GM18526 (cell line): ENCODE results near the gene BMAL2.

Source experiments
- POLR2A ChIP-seq: IDR thresholded peaks from 3 replicates; pipeline ENCODE4 v1.6.1; 2011; ENCODE audit not compliant: insufficient read length; ENCODE audit errors: extremely low read depth

BMAL2 gene

DNA sequence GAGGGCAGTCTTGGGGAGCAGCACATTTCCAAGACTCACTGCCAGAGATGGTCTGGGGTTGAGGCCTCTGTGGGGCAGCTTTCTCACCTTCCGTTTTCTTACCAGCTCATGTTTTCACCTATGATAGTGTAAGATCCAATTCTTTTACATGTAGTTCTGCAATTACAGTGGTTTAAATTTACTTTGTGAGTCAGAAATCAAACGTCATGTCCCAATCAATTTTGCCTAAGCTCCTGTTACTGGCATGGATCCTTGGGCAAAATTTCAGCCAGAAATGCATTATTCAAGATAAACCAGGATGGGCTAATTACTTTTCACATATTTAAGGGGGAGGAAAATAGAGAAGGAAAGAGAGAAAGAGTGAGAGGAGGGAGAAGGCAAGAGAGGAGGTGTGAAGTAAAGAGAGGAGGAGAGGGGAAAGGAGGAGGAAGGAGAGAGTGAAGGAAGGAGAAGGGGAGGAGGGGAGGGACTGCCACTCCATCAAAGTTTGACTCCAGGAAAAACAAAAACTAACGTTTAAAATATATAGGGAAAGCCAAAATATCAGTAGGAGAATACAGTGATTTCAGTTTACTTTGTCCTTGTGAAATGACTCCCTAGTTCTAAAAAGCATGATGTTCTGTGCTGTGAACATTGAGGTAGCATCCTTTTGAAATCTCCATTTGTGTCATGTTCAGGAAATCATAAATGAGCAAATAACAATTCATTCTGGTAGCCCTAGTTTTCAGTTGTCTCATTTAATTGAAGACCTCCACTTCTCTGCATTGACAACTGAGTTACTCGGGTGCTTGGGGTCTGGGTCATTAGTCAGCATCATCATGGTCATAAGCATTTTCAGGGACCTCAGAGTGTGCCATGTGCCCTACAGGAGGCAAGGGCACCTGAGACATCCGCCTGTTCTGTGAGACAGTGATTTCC lies 3.0 kb downstream of the BMAL2 start:
- TF ChIP-seq POLR2A: no peak

DNA sequence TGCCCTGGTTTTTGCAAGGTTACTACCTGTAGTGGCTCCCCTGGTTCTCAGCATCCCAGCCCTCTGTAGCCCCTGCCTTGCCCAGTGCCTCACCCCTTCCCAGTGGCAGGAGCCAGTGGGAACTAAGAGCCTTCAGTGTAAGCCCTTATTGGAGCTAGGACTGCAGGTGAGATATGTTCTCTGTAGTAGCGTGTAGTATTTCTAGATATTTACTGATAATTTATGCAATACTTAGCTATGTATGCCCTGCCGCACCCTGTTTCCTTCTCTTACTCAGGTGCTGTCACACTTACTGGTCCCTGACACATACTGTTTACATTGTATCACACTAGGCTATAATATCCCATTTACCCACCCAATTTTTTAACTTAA lies 3.6 kb downstream of the BMAL2 start:
- no peak for TF ChIP-seq POLR2A

DNA sequence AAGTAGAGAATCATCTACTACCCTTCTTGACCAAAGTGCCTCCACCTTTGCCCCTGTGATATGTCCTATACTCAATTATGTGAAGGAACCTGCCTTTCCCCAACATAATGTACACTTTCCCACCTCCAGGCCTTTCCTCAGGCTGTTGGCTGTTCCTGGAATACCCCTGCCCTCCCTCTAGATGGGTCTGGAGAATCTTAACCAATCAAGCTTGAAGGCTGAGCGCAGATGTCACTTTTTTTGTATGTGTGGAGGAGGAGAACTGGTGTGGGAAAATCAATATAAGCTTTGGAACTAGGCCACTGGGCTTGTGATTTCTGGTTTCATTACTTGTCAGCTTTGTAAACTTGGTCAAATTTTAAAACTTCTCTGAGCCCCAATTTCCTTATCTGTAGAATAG lies 4.7 kb downstream of the BMAL2 start:
- TF ChIP-seq POLR2A: no peak

DNA sequence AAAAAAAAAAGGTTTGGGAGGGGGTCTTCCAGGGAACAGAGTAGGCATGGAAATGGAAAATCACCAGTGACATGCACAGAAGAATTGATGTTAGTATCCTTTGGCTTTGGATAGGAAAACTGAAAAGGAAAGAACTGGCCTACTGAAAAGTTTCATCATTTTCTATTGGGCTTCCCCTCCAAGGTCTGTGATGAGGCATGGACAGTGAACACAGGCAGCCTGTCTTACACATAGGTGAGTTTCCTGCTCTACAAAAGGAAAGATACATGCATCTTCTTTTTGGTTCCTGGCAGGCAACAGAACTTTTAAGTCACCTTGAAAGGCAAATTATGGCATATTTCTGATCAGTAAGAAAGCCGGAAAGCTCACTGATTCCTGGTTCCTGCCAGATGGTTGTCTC lies 5.8 kb downstream of the BMAL2 start:
- no peak for TF ChIP-seq POLR2A

DNA sequence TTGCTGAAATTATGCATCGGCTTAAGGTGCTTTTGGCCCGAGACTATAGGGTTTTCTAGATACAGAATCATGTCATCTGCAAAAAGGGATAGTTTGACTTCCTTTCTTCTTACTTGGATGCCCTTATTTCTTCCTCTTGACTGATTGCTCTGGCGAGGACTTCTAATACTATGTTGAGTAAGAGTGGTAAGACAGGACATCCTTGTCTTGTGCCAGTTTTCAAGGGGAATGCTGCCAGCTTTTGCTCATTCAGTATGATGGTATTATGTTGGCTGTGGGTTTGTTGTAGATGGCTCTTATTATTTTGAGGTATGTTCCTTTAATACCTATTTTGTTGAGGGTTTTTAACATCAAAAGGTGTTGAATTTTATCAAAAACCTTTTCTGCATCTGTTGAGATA lies 8.3 kb downstream of the BMAL2 start:
- TF ChIP-seq POLR2A: no peak

DNA sequence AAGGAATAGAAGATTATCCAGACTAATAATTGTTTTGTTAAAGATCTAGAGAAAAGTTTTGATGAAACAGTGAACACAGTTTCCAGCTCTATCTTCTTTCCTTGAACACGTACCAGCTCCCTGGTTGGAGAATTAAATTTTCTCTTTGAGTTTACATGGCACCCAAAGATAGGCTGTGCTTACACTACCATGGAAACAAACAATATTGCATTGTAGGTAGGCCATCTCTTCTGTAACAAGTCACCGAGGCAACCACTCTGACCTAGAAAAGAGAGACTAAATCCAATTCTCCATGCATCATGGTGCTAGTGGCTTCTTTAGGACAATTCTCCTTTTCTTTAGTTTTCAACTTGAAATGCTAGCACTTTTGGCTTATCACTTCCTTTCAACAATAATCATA lies 9.9 kb downstream of the BMAL2 start:
- TF ChIP-seq POLR2A: no peak

DNA sequence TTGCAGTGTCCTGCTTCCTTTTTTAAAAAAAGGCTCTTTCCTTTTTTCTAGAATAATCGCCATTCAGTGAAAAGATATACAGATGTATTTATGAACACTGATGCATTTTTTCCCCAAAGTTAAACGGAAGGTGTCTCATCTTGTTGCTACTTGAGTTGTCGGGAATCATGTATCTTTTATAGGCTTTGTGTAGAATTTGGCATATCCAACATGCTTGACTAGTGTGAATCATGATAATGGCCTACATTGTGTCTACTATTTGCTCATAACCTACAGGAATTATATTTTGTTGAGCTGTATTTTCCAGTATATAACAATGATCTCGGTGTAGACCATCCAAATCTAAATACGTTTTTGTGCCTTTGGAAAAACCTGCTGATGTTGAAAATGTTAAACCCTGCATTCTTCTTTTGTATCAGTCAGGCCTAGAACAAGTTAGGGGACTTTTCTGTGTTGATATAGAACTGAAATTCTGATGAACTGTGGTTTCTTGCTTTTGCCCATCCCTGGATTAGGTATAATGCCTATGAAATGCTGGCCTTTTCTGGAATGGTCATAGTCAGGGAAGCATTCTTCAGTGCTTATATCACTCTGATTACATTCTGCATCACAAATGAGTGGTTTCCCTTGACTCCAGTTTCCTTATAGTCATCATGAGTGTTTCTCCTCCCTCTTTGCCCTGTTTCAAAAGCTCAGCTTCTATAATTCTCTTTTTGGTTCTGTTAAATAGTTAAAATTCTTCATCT lies 10.8 kb downstream of the BMAL2 start:
- no peak for TF ChIP-seq POLR2A

DNA sequence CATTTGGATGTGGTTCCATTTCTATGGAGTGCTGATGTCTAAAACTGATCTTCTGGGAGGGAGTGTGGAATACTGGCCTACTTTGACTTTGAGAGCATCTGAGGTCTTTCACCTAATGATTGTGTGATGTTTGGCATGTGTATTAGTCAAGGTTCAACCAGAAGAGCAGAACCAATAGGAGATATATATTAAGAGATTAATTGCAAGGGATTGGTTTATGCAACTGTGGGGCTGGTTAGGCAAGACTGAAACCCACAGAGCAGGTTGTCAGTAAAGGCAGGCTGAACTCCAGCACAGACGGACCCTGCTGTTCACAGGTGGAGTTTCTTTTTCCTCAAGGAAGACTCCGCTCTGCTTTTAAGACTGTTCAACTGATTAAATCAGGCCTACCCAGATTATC lies 11.6 kb downstream of the BMAL2 start:
- no peak for TF ChIP-seq POLR2A

DNA sequence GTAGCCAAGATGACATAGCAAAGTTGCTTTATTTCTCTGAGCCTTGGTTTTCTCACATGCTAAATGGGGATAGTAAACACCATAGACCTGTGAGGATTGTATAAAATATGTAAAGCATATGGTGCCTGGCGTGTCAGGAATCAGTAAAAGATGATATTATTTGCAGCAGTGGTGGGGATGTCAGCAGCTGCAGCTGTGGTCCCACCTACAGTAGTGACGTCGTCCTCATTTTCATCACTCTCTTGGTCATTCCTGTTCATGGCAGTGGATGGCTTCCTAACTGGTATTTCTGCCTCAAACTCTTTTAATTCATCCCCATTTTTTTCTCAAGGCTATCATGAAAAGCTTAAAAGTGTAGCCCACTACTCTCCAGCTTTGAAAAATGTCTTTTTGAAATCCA lies 12.1 kb downstream of the BMAL2 start:
- no peak for TF ChIP-seq POLR2A

DNA sequence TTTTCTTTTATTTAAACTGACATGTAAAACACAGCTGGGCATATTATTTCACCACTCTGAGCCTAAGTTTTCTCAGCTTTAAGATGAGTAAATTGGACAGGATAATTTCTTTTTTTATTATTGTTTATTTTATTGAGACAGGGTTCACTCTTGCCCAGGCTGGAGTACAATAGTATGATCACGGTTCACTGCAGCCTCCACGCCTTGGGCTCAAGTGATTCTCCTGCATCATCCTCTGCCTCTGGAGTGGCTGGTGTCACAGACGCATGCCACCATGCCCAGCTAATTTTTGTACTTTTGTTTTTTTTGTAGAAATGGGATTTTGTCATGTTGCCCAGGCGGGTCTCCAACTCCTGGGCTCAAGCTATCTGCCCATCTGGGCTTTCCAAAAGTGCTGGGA lies 12.7 kb downstream of the BMAL2 start:
- TF ChIP-seq POLR2A: no peak

DNA sequence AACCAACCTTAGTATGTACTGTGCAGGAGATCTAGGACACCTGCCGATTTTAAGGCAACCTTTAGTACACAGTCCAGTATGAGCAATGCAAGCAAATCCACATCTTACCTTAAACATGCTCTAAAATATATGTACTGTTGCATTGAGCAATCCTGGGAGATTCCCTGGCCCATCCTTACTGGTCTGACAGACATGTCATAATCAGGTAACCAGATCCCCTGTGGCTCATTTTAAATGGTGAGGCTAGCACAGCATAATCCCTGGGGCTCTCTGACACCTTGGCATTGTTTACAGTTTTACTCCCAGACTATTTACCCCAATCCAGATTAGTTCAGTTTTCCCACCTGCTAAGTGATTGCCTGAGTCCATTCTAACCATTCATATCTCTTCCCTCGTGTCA lies 15.1 kb downstream of the BMAL2 start:
- no peak for TF ChIP-seq POLR2A

DNA sequence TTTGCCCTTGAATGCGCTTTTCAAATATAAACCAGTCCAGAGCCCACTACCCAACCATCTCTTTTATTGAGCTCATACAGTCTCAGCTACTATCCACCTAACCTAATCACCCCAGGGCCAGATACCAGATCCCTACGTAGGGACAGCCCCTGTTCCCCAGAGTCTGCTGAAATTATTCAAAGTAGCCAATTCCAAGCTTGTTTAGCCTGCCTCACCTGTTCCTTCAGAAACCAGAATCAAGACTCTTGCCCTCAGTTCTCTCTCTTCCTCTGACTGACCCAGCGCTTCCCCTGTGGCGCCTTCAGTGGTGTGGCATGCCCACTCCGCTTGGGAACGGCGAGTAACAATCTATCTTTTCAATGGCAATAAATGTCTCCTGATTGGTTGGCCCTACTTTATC lies 18.8 kb downstream of the BMAL2 start:
- no peak for TF ChIP-seq POLR2A

DNA sequence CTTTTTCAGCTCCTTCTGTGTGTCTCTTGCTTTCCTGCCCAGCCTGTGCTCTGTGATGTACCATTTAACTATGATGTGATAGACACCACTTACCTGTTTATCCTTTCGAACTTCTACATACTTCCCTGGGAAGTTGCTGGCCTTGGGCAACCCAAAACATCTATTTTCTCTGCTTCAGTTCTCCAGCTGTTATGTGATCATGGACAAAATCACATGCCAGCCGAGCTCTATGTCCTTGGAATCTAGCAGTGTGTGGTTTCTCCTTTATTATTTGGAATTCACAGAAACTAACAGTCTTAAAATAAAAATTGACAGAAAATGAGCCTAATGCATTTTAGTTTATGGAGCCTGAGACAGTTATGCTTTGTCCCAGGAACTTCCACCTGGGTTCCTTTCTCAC lies 22.9 kb downstream of the BMAL2 start:
- no peak for TF ChIP-seq POLR2A

DNA sequence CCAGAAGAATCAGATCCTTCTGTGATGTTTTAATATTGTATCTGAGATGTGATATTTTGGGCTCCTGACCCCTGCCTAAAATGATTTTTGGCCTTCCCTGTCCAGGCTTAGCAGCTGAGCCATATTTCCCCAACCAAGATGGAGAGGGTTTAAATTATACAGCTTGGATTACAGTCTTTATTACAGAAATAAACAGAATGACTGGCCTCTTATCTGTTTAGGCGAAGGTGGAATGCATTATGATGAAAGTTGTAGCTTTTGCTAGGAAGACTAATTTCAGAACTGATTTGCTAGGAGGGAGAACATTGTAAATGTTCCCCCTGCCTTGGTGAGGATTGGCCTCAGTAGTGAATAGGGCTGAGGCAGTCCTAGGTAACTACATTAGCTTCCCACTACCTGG lies 23.3 kb downstream of the BMAL2 start:
- no peak for TF ChIP-seq POLR2A

DNA sequence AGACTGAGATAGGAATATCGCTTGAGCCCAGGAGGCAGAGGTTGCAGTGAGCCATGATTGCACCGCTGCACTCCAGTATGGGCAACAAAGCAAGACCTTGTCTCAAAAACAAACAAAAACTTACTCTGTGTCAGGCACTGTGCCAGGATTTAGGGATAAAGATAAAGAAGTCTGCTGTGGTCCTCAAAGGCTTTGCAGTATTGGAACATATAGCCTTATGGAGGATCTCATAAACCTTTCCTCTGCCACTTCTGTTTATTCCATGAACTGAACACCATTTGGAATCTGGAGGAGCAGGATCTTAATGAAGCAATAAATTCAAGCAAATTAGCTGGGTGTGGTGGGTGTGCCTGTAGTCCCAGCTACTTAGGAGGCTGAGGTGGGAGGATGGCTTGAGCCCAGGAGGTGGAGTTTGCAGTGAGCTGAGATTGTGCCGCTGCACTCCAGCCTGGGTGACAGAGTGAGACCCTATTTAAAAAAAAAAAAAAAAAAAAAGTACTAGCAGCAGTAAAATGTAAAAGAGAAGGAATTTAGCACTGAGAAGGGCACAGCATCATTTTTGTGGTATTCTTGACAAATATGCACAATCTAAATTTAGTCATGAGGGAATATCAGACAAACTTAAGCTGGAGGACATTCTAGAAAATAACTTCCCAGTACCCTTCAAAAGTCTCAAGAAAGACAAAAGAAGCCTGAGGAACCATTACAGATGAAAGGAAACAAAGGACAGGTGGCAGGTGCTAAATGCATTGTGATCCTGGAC lies 27.1 kb downstream of the BMAL2 start:
- TF ChIP-seq POLR2A: no peak

DNA sequence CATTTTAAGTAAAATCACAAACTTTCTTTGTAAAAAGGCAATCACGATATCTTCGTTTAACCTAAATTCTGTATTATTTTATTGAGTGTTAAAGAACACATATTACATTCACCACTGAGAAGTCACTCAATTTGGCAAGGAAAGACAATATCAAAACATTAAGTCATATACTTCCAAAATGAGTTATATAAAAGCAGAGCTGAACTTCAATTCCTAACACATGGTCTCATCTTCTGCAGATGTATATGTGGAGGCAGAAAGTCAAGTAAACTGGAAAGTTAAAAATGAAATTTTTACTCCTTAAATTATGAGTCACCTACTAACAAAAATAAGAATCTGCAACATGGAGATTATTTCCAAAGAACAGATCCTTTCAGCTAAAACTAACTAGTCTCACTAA lies 28.7 kb downstream of the BMAL2 start:
- no peak for TF ChIP-seq POLR2A
